GM12875 (cell line): ENCODE data around the gene CAMTA2.

ENCODE experiments used
- H3K4me3 ChIP-seq: one replicate; pipeline ENCODE4 v1.5.1; 2011; ENCODE audit warnings: low read depth, low read length, control low read depth
- TF ChIP-seq, protein P1 (sequence below): IDR thresholded peaks from 2 replicates; pipeline ENCODE4 v1.5.1; 2011; ENCODE audit warnings: low read depth, mild to moderate bottlenecking, control low read depth, inconsistent platforms, low read length, moderate library complexity, borderline replicate concordance; ENCODE audit not compliant: insufficient read depth

Gene CAMTA2

DNA sequence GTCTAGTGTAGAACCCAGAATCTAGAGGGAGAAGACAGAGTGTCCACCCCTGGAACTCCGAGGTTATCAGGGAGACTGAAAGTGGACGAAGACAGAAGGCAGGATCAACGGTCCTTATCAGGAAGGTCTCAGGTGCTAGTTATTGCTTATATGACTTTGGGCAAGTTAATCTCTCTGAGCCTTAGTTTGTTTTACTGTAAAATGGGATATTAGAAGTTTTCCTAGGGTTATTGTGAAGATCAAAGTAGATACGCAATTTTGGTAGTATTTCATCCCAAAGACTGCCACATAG, 46.2 kb downstream of the CAMTA2 start:
- TF ChIP-seq, protein P1, sequence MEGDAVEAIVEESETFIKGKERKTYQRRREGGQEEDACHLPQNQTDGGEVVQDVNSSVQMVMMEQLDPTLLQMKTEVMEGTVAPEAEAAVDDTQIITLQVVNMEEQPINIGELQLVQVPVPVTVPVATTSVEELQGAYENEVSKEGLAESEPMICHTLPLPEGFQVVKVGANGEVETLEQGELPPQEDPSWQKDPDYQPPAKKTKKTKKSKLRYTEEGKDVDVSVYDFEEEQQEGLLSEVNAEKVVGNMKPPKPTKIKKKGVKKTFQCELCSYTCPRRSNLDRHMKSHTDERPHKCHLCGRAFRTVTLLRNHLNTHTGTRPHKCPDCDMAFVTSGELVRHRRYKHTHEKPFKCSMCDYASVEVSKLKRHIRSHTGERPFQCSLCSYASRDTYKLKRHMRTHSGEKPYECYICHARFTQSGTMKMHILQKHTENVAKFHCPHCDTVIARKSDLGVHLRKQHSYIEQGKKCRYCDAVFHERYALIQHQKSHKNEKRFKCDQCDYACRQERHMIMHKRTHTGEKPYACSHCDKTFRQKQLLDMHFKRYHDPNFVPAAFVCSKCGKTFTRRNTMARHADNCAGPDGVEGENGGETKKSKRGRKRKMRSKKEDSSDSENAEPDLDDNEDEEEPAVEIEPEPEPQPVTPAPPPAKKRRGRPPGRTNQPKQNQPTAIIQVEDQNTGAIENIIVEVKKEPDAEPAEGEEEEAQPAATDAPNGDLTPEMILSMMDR: no peak
- H3K4me3 ChIP-seq: peak overlapping the region; percentile 92

DNA sequence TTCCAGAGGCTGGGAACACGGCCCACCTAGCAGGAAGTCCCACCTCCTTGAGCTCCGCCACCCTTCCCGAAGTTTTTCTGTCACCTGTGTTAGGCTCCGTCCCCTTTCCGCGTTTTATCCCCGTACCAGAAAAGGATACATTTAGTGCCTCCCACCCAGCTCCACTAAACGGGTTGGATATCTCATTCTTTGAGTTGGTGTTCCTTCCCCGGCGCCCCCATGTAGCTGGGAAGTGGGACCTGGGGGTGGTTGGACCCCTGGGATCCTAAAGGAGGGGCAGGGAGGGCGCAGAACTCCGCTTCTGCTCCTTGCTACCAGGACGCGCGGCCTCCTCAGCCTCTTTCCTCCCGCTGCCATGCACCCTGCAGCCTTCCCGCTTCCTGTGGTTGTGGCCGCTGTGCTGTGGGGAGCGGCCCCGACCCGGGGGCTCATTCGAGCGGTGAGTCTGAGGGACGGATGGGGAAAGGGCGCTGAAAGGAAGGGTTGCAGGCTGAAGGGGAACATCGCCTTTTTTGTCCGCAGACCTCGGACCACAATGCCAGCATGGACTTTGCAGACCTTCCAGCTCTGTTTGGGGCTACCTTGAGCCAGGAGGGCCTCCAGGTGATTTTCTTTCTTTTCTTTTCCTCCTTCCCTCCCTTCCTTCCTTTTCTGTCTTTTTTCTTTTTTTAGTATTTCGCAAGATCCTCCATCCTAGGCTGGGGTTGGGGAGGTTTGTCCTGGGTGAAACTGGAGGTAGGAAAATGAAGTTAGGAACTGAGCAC, 46.7 kb downstream of the CAMTA2 start:
- TF ChIP-seq, protein P1: no peak
- H3K4me3 ChIP-seq: peak overlapping the region; percentile 92

DNA sequence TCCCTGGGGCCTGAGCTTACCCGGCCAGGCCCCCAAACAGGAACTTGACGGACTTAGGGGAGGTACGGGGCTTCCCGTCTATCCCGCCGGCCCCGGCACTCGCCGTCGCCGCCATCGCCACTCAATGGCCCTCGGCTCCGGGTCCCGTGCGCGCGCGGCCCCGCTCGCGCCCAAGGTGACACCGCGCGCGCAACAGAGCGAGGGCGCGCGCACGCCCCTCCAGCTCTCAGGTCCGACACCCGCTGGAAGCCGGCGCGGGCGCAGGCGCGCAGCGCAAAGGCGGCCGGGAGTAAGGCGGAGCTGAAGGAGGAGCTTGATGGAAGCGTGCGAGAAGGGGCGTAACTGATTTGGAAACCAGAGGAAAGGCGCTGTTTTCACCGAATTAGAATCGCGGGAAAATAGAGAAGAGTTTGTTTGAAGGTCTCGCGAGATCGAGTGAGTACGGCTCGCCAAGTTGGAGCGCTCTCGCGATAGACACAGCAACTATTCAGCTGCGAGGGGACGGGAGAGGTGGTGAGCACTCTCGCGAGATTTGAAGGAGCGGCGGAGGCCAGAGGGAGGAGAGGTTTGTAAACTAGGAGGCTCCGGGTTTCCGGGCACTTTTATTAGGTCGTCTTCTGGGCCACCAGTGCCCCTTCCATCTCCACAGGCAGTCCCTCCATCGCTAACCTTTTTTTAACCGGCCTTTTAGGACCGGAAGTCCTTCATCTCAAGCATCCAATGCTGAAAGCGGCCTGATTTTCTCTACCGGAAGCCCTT, 47.5 kb downstream of the CAMTA2 start, which contains the start of the genes RNF167 and SLC25A11:
TSS of gene RNF167 (plus strand) at position 473 of the 759 bp plus-strand sequence. CDS start 642 bp downstream, outside the sequence.
TSS of gene SLC25A11 (minus strand) at position 251 of the 759 bp plus-strand sequence. CDS start at position 115, 136 bp downstream.
- peak within 1 kb of the TSS; percentile 99 for H3K4me3 ChIP-seq

DNA sequence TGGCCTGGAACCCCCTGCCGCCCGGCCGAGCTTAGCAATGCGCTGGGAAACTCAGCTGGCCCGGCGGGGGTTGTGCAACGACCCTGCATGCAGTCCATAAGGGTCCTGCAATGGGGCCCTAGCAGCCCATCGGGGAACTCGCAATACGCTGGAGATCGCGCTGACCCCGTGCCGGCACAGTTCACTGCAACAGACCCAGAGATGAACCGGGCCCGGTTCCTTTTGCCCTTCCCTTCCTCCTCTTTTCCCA, 48.0 kb downstream of the CAMTA2 start:
- H3K4me3 ChIP-seq: peak overlapping the region; percentile 99

More for the DNA sequence above, 47.5 kb downstream of the CAMTA2 start, which contains the start of the genes RNF167 and SLC25A11:
- TF ChIP-seq, protein P1: no peak

DNA sequence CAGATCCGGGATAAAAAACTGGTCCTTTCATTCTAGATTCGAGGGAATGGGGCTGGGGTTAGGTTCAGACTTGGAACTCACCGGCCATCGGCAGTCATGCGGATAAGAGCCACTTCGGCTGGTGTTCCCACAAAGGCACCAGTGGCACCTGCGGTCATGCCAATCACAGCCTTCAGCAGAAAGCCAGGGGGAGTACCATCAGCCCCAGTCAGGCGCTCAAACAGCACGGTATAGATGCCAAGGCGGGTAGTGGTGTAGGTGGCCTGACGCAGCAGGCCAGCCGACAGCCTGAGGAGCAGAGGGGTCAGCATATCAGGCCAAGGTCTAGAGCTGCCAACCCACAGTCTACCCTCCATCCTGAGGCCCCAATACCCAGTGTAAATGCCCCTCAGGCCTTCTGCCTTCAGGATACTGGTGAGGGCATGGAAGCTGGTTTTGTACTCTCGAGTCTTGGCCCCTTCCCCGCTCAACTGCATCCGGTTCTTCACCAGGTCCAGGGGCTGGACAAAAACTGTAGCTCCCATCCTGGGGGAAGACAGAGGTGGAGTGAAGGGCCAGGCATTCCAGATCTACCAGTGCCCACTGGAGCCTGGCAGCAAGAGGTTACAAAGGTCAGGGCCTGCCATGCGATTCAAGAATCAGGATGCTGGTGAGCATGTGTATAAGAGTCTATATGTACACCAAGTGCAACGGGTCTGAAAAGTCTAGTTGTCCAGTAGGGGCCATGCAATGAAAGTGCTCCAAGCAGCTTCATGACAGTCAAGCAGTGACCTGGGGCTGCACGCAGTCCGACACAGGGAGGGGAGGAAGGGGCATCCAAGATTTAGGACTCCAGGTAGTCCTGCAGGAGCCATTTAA, 48.6 kb downstream of the CAMTA2 start:
- H3K4me3 ChIP-seq: peak overlapping the region; percentile 99
- TF ChIP-seq, protein P1: no peak

More for the DNA sequence above, 48.0 kb downstream of the CAMTA2 start:
- TF ChIP-seq, protein P1: no peak

DNA sequence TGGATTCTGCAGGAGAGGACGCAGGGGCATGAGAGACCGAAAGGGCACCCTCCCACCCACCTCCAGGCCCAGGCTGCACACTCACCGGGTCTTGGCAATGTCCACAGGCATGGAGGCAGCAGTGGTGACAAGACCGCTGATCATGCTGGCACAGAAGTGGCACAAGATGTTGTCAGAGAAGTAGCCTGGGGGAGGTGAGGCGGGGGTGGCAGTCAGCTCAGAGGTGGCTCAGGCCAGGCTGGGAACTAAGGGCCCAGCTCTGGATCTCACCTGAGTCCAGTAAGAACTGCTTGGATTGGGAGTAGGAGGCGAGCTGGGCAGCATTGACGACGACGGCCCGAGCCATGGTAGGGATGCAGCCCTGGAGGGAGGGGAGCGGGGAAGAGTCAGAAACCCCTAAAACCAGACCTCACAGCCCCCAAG, 49.4 kb downstream of the CAMTA2 start:
- H3K4me3 ChIP-seq: no peak overlapping the region
- TF ChIP-seq, protein P1: no peak
